NT2/D1 (cell line): Measurements from ENCODE around the gene TMEM61.

Source experiments
- SUZ12 ChIP-seq: IDR thresholded peaks from 2 replicates; pipeline ENCODE4 v1.6.1; 2011; ENCODE audit not compliant: insufficient read length, insufficient read depth; ENCODE audit errors: extremely low read depth
- YY1 ChIP-seq: IDR thresholded peaks from 2 replicates; pipeline ENCODE4 v1.6.1; 2011; ENCODE audit not compliant: insufficient read length, insufficient read depth

DNA sequence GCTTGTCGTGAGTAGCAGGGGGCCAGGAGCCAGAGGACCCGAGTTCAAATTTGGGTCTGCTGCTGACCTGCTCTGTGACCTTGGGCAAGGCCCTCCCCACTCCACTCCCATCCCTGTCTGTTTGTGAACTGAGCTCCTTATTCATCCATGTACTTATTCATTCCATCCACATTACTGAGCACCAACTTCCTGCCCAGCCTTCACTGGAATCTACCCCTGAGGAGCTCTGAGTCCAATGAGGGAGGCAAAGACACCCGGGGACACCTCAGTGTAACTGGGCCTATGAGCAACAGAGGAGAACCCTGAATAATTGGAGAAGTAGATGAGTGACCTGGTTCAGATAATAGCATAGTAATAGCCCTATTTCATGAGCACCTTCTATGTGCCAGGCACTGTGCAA is 27.2 kb downstream of the TMEM61 start:
- TF ChIP-seq YY1 (no peak), SUZ12 (no peak)
